Measurements from ENCODE around the gene NBPF3. TPM values are rescaled to one million over a fixed set of nuclear protein-coding genes. Genes with fewer than 3 reads are reported as not detected.

Gene NBPF3
- total and polyA plus RNA-seq, 2 experiments from 2014 or later: 2.7 to 18.1 TPM

DNA sequence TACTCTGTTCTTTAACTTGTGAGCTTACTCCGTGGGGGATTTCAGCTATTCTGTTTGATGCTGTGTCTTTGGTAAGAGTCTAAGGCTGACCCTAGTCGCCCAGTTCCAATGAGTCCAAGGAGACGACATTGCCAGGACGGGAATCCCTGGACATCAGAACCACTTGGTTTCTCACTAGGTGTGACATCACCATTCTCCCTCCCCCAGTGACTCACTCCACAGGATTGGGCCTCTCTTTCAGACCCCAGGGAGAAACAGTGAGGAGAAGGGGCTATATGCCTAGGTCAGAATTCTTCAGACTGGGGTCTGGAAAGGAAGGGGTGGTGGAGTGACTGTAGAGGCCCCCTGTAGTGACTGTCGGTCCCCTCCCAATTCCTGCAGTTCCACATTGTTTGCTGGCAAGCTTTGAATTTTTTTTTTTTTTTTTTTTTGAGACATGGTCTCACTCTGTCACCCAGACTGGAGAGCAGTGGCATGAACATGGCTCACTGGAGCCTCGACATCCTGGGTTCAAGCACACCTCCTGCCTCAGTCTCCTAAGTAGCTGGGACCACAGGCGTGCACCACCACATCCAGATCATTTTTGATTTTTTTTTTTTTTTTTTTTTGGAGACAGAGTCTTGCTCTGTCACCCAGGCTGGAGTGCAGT lies 90.6 kb downstream of the NBPF3 start:
- H3K36me3 Mint-ChIP-seq (ENCODE audit: low read depth): 0 out of 3 replicates have a peak, but pooled peaks cover 5% of the 10 kb centered on the region
- no peak overlapping the region for H3K27ac Mint-ChIP-seq
- H4K20me1 ChIP-seq (replicated peaks; ENCODE audit: insufficient read depth): peaks cover 17% of the 10 kb centered on the region
- H3K36me3 ChIP-seq (ENCODE audit: insufficient read depth): no peaks in the 10 kb centered on the region
- H3K4me3 ChIP-seq: no peak overlapping the region
- no peak overlapping the region for H2AFZ ChIP-seq
- H3K79me2 ChIP-seq (replicated peaks; ENCODE audit: insufficient read depth): peaks cover 60% of the 10 kb centered on the region
- no peaks in the 10 kb centered on the region for H3K27me3 ChIP-seq (ENCODE audit: insufficient read depth)
- no peaks in the 10 kb centered on the region for H3K9me3 Mint-ChIP-seq
- no peak for TF ChIP-seq EZH2 (IDR thresholded peaks at IDR 0.05; ENCODE audit: low read depth, unreplicated experiment)
- no peak for TF ChIP-seq JUNB (IDR thresholded peaks at IDR 0.05; ENCODE audit: unreplicated experiment)
- TF ChIP-seq, protein P1, sequence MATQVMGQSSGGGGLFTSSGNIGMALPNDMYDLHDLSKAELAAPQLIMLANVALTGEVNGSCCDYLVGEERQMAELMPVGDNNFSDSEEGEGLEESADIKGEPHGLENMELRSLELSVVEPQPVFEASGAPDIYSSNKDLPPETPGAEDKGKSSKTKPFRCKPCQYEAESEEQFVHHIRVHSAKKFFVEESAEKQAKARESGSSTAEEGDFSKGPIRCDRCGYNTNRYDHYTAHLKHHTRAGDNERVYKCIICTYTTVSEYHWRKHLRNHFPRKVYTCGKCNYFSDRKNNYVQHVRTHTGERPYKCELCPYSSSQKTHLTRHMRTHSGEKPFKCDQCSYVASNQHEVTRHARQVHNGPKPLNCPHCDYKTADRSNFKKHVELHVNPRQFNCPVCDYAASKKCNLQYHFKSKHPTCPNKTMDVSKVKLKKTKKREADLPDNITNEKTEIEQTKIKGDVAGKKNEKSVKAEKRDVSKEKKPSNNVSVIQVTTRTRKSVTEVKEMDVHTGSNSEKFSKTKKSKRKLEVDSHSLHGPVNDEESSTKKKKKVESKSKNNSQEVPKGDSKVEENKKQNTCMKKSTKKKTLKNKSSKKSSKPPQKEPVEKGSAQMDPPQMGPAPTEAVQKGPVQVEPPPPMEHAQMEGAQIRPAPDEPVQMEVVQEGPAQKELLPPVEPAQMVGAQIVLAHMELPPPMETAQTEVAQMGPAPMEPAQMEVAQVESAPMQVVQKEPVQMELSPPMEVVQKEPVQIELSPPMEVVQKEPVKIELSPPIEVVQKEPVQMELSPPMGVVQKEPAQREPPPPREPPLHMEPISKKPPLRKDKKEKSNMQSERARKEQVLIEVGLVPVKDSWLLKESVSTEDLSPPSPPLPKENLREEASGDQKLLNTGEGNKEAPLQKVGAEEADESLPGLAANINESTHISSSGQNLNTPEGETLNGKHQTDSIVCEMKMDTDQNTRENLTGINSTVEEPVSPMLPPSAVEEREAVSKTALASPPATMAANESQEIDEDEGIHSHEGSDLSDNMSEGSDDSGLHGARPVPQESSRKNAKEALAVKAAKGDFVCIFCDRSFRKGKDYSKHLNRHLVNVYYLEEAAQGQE (IDR thresholded peaks at IDR 0.05; ENCODE audit: unreplicated experiment): no peak
- no peak for TF ChIP-seq ZNF114 (CRISPR knock-in tag; IDR thresholded peaks at IDR 0.05)
- TF ChIP-seq EZH2phosphoT487 (IDR thresholded peaks at IDR 0.05; ENCODE audit: unreplicated experiment): no peak
- H3K27ac ChIP-seq (ENCODE audit: low read depth): no peak overlapping the region
- no peaks in the 10 kb centered on the region for H3K9me2 ChIP-seq (ENCODE audit: insufficient read depth)
- H3K4me1 ChIP-seq (ENCODE audit: insufficient read depth): peaks cover 5% of the 10 kb centered on the region; the same call in 1 of the 2 replicates
- H3K4me1 Mint-ChIP-seq: peaks cover 25% of the 10 kb centered on the region
- H3F3A ChIP-seq (replicated peaks; ENCODE audit: low read depth): no peaks in the 10 kb centered on the region
- H3K4me3 Mint-ChIP-seq: no peak overlapping the region
- peaks cover 10% of the 10 kb centered on the region for H3K27me3 Mint-ChIP-seq (ENCODE audit: insufficient read depth, low read depth, poor library complexity)
- no peak for DNase-seq (ENCODE audit: low spot score)
- no peak overlapping the region for H3K4me2 ChIP-seq
- no peak for ATAC-seq

DNA sequence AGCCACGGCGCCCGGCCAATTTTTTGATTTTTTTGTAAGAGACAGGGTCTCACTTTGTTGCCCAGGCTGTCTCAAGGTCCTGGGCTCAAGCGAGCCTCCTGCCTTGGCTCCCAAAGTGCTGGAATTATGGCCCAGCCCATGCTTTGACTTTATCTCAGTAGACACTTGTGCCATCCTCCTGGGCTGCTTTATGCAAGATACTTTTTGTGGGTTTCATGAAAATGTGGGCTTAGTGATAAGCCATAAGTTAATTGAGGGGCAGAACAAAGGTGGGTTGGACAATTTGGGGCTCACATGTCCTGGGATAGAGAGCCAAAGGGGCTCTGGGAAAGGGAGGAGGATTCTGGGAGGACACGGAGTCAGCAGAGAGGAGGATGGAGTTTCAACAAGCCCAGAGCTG lies 91.3 kb downstream of the NBPF3 start:
- Histone ChIP-seq H3K79me2 (replicated peaks; ENCODE audit: insufficient read depth) (peaks cover 62% of the 10 kb centered on the region), H3K27ac (ENCODE audit: low read depth) (no peak overlapping the region), H3F3A (replicated peaks; ENCODE audit: low read depth) (no peaks in the 10 kb centered on the region), H2AFZ (no peak overlapping the region), H3K36me3 (ENCODE audit: insufficient read depth) (no peaks in the 10 kb centered on the region), H3K27me3 (ENCODE audit: insufficient read depth) (no peaks in the 10 kb centered on the region), H3K4me3 (no peak overlapping the region), H4K20me1 (replicated peaks; ENCODE audit: insufficient read depth) (peaks cover 24% of the 10 kb centered on the region), H3K4me1 (ENCODE audit: insufficient read depth) (peaks cover 5% of the 10 kb centered on the region; the same call in 1 of the 2 replicates), H3K9me2 (ENCODE audit: insufficient read depth) (no peaks in the 10 kb centered on the region), H3K4me2 (no peak overlapping the region)
- DNase-seq (ENCODE audit: low spot score) (no peak), ATAC-seq (no peak)
- H3K4me3 Mint-ChIP-seq: no peak overlapping the region
- H3K4me1 Mint-ChIP-seq: peaks cover 27% of the 10 kb centered on the region
- H3K27ac Mint-ChIP-seq: no peak overlapping the region
- H3K9me3 Mint-ChIP-seq: no peaks in the 10 kb centered on the region
- H3K36me3 Mint-ChIP-seq (ENCODE audit: low read depth): 0 out of 3 replicates have a peak, but pooled peaks cover 5% of the 10 kb centered on the region
- peaks cover 10% of the 10 kb centered on the region for H3K27me3 Mint-ChIP-seq (ENCODE audit: insufficient read depth, low read depth, poor library complexity)
- TF ChIP-seq EZH2 (IDR thresholded peaks at IDR 0.05; ENCODE audit: low read depth, unreplicated experiment): no peak
- TF ChIP-seq, protein P2, sequence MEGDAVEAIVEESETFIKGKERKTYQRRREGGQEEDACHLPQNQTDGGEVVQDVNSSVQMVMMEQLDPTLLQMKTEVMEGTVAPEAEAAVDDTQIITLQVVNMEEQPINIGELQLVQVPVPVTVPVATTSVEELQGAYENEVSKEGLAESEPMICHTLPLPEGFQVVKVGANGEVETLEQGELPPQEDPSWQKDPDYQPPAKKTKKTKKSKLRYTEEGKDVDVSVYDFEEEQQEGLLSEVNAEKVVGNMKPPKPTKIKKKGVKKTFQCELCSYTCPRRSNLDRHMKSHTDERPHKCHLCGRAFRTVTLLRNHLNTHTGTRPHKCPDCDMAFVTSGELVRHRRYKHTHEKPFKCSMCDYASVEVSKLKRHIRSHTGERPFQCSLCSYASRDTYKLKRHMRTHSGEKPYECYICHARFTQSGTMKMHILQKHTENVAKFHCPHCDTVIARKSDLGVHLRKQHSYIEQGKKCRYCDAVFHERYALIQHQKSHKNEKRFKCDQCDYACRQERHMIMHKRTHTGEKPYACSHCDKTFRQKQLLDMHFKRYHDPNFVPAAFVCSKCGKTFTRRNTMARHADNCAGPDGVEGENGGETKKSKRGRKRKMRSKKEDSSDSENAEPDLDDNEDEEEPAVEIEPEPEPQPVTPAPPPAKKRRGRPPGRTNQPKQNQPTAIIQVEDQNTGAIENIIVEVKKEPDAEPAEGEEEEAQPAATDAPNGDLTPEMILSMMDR (conservative IDR thresholded peaks at IDR 0.05; ENCODE audit: low read depth in 2 of 2): no peak
- TF ChIP-seq, protein P3, sequence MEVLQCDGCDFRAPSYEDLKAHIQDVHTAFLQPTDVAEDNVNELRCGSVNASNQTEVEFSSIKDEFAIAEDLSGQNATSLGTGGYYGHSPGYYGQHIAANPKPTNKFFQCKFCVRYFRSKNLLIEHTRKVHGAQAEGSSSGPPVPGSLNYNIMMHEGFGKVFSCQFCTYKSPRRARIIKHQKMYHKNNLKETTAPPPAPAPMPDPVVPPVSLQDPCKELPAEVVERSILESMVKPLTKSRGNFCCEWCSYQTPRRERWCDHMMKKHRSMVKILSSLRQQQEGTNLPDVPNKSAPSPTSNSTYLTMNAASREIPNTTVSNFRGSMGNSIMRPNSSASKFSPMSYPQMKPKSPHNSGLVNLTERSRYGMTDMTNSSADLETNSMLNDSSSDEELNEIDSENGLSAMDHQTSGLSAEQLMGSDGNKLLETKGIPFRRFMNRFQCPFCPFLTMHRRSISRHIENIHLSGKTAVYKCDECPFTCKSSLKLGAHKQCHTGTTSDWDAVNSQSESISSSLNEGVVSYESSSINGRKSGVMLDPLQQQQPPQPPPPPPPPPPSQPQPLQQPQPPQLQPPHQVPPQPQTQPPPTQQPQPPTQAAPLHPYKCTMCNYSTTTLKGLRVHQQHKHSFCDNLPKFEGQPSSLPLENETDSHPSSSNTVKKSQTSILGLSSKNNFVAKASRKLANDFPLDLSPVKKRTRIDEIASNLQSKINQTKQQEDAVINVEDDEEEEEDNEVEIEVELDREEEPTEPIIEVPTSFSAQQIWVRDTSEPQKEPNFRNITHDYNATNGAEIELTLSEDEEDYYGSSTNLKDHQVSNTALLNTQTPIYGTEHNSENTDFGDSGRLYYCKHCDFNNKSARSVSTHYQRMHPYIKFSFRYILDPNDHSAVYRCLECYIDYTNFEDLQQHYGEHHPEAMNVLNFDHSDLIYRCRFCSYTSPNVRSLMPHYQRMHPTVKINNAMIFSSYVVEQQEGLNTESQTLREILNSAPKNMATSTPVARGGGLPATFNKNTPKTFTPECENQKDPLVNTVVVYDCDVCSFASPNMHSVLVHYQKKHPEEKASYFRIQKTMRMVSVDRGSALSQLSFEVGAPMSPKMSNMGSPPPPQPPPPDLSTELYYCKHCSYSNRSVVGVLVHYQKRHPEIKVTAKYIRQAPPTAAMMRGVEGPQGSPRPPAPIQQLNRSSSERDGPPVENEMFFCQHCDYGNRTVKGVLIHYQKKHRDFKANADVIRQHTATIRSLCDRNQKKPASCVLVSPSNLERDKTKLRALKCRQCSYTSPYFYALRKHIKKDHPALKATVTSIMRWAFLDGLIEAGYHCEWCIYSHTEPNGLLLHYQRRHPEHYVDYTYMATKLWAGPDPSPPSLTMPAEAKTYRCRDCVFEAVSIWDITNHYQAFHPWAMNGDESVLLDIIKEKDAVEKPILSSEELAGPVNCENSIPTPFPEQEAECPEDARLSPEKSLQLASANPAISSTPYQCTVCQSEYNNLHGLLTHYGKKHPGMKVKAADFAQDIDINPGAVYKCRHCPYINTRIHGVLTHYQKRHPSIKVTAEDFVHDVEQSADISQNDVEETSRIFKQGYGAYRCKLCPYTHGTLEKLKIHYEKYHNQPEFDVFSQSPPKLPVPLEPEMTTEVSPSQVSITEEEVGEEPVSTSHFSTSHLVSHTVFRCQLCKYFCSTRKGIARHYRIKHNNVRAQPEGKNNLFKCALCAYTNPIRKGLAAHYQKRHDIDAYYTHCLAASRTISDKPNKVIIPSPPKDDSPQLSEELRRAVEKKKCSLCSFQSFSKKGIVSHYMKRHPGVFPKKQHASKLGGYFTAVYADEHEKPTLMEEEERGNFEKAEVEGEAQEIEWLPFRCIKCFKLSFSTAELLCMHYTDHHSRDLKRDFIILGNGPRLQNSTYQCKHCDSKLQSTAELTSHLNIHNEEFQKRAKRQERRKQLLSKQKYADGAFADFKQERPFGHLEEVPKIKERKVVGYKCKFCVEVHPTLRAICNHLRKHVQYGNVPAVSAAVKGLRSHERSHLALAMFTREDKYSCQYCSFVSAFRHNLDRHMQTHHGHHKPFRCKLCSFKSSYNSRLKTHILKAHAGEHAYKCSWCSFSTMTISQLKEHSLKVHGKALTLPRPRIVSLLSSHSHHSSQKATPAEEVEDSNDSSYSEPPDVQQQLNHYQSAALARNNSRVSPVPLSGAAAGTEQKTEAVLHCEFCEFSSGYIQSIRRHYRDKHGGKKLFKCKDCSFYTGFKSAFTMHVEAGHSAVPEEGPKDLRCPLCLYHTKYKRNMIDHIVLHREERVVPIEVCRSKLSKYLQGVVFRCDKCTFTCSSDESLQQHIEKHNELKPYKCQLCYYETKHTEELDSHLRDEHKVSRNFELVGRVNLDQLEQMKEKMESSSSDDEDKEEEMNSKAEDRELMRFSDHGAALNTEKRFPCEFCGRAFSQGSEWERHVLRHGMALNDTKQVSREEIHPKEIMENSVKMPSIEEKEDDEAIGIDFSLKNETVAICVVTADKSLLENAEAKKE (CRISPR knock-in tag; IDR thresholded peaks at IDR 0.05): no peak
